ENCODE results near the gene RTKN.

DNA sequence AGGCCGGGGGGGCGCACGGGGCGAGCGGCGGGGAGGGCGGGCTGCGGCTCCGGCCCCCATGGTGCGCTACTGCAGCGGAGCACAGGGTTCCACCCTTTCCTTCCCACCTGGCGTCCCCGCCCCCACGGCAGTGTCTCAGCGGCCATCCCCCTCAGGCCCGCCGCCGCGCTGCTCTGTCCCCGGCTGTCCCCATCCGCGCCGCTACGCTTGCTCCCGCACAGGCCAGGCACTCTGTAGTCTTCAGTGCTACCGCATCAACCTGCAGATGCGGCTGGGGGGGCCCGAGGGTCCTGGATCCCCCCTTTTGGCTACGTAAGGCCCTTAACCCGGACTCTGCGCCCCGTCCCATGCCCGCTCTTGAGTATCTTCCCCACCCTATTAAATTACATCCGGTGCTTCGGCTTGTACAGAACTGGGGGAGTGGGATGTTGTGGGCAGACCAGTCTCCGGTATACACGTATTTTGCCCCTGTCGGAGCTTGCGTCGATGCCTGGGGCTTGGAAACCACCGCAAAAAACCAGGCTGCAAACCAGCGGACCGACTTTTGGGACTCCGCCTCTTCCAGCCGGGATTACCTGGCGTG is 15.9 kb upstream of the RTKN start:
- TF ChIP-seq, protein P1, sequence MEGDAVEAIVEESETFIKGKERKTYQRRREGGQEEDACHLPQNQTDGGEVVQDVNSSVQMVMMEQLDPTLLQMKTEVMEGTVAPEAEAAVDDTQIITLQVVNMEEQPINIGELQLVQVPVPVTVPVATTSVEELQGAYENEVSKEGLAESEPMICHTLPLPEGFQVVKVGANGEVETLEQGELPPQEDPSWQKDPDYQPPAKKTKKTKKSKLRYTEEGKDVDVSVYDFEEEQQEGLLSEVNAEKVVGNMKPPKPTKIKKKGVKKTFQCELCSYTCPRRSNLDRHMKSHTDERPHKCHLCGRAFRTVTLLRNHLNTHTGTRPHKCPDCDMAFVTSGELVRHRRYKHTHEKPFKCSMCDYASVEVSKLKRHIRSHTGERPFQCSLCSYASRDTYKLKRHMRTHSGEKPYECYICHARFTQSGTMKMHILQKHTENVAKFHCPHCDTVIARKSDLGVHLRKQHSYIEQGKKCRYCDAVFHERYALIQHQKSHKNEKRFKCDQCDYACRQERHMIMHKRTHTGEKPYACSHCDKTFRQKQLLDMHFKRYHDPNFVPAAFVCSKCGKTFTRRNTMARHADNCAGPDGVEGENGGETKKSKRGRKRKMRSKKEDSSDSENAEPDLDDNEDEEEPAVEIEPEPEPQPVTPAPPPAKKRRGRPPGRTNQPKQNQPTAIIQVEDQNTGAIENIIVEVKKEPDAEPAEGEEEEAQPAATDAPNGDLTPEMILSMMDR (IDR thresholded peaks at IDR 0.05; ENCODE audit: insufficient read depth, low read length, poor library complexity, severe bottlenecking): no peak
- no peak for TF ChIP-seq EZH2phosphoT487 (conservative IDR thresholded peaks at IDR 0.05; ENCODE audit: low read length)

All from SU-DHL-6 (cell line).